ENCODE data around the gene PPHLN1.

- TF ChIP-seq ELF4 (IDR thresholded peaks at IDR 0.05) (no peak), SP1 (IDR thresholded peaks at IDR 0.05) (no peak), TARDBP (IDR thresholded peaks at IDR 0.05) (no peak), ARNT (IDR thresholded peaks at IDR 0.05) (no peak), CTBP1 (IDR thresholded peaks at IDR 0.05; ENCODE audit: borderline replicate concordance) (no peak), BHLHE40 (IDR thresholded peaks at IDR 0.05; ENCODE audit: borderline replicate concordance) (no peak), PKNOX1 (IDR thresholded peaks at IDR 0.05) (no peak), SUZ12 (IDR thresholded peaks at IDR 0.05) (no peak)
These were observed 47.7 kb downstream of the PPHLN1 start for GRCh38 chr12:42373669-42374068.
